ENCODE data around the gene IRF2BPL.

The IRF2BPL gene

GRCh38 chr14:77061630-77062257 is 33.2 kb upstream of the IRF2BPL start:
- no peak for DNase-seq (ENCODE audit: low read depth in 1 of 2, low spot score in 1 of 2)
- Histone ChIP-seq H3K27ac (replicated peaks) (no peak overlapping the region), H3K4me3 (replicated peaks; ENCODE audit: insufficient read depth, low read length) (no peak overlapping the region), H3K27me3 (ENCODE audit: insufficient read depth, poor library complexity, severe bottlenecking) (no peaks in the 10 kb centered on the region)
- TF ChIP-seq POLR2AphosphoS5 (IDR thresholded peaks at IDR 0.05; ENCODE audit: low read depth) (no peak), GABPA (IDR thresholded peaks at IDR 0.05; ENCODE audit: low read depth) (no peak), CTCF (IDR thresholded peaks at IDR 0.05; ENCODE audit: insufficient read depth, low read length) (no peak)
- TF ChIP-seq, protein P1, sequence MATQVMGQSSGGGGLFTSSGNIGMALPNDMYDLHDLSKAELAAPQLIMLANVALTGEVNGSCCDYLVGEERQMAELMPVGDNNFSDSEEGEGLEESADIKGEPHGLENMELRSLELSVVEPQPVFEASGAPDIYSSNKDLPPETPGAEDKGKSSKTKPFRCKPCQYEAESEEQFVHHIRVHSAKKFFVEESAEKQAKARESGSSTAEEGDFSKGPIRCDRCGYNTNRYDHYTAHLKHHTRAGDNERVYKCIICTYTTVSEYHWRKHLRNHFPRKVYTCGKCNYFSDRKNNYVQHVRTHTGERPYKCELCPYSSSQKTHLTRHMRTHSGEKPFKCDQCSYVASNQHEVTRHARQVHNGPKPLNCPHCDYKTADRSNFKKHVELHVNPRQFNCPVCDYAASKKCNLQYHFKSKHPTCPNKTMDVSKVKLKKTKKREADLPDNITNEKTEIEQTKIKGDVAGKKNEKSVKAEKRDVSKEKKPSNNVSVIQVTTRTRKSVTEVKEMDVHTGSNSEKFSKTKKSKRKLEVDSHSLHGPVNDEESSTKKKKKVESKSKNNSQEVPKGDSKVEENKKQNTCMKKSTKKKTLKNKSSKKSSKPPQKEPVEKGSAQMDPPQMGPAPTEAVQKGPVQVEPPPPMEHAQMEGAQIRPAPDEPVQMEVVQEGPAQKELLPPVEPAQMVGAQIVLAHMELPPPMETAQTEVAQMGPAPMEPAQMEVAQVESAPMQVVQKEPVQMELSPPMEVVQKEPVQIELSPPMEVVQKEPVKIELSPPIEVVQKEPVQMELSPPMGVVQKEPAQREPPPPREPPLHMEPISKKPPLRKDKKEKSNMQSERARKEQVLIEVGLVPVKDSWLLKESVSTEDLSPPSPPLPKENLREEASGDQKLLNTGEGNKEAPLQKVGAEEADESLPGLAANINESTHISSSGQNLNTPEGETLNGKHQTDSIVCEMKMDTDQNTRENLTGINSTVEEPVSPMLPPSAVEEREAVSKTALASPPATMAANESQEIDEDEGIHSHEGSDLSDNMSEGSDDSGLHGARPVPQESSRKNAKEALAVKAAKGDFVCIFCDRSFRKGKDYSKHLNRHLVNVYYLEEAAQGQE (IDR thresholded peaks at IDR 0.05; ENCODE audit: insufficient replicate concordance, low read depth), result no peak

DNA sequence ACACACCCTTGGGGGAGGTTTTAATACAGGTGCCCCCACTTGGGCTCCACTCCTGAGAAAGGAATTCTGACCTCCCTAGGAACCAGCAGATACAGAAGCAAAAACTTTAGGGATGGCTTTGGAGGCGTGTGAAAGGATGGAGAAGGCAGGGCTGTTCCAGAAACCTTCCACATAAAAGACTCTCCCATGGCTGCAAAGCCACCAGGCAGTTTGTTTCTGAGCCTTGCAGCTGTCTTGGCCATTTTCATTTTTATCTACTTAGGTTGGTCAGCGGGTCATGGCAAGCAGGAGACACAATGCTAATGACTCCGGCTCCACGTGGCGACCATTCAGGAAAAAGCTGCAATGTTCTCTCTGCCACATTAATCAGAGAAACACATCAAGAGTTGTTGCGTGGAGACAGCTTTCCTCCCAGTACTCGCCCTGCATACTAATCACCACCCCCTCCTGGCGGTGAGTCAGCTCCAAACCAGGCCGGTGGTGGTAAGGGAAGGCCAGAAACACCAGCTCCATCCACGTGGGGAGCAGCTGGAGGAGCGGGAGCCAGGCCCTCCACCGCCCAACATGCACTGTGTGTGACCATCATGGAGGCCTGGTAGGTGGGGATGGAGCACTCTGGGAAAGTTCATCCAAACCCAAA is 30.9 kb upstream of the IRF2BPL start:
- TF ChIP-seq SPI1 (IDR thresholded peaks at IDR 0.05; ENCODE audit: borderline replicate concordance, low read depth) (no peak), GABPA (IDR thresholded peaks at IDR 0.05; ENCODE audit: low read depth) (no peak), POLR2AphosphoS5 (IDR thresholded peaks at IDR 0.05; ENCODE audit: low read depth) (no peak), CTCF (IDR thresholded peaks at IDR 0.05; ENCODE audit: insufficient read depth, low read length) (no peak)
- TF ChIP-seq, protein P1 (IDR thresholded peaks at IDR 0.05; ENCODE audit: insufficient replicate concordance, low read depth), result no peak
- H3K27me3 ChIP-seq (ENCODE audit: insufficient read depth, poor library complexity, severe bottlenecking), result no peaks in the 10 kb centered on the region
- no peak overlapping the region for H3K27ac ChIP-seq (replicated peaks)
- DNase-seq (ENCODE audit: low read depth in 1 of 2, low spot score in 1 of 2), result peak in 1 of 2 experiments; percentile 15
- H3K4me3 ChIP-seq (replicated peaks; ENCODE audit: insufficient read depth, low read length), result no peak overlapping the region

GRCh38 chr14:77058785-77059184 is 30.3 kb upstream of the IRF2BPL start:
- TF ChIP-seq POLR2AphosphoS5 (IDR thresholded peaks at IDR 0.05; ENCODE audit: low read depth), result no peak
- no peak for DNase-seq (ENCODE audit: low read depth in 1 of 2, low spot score in 1 of 2)
- Histone ChIP-seq H3K27me3 (ENCODE audit: insufficient read depth, poor library complexity, severe bottlenecking) (no peaks in the 10 kb centered on the region), H3K27ac (replicated peaks) (no peak overlapping the region), H3K4me3 (replicated peaks; ENCODE audit: insufficient read depth, low read length) (no peak overlapping the region)

GRCh38 chr14:77058117-77058516 is 29.6 kb upstream of the IRF2BPL start:
- no peaks in the 10 kb centered on the region for H3K27me3 ChIP-seq (ENCODE audit: insufficient read depth, poor library complexity, severe bottlenecking)
- no peak overlapping the region for H3K4me3 ChIP-seq (replicated peaks; ENCODE audit: insufficient read depth, low read length)
- no peak overlapping the region for H3K27ac ChIP-seq (replicated peaks)
- TF ChIP-seq CTCF (IDR thresholded peaks at IDR 0.05; ENCODE audit: insufficient read depth, low read length) (no peak), SPI1 (IDR thresholded peaks at IDR 0.05; ENCODE audit: borderline replicate concordance, low read depth) (no peak), GABPA (IDR thresholded peaks at IDR 0.05; ENCODE audit: low read depth) (no peak), POLR2AphosphoS5 (IDR thresholded peaks at IDR 0.05; ENCODE audit: low read depth) (no peak)
- TF ChIP-seq, protein P1 (IDR thresholded peaks at IDR 0.05; ENCODE audit: insufficient replicate concordance, low read depth), result no peak
- DNase-seq (ENCODE audit: low read depth in 1 of 2, low spot score in 1 of 2), result no peak

All from HL-60 (cell line).